ENCODE measurements around the gene INPP1. TPM values are rescaled to one million over a fixed set of nuclear protein-coding genes. Genes with fewer than 3 reads are reported as not detected.
A peak's percentile ranks its signal among the peaks of the same experiment; 100 is the strongest.
"Not testable (repeated sequence)": the region's sequence is repeated elsewhere in the genome, so short reads cannot be mapped to it uniquely, and the experiment has no call there.

The INPP1 gene
- total RNA-seq, 2 donors from 2014 or later: 13.0 to 34.4 TPM

- peak overlapping the region; percentile 3 to 41 for H3K27ac ChIP-seq
- H3K27me3 ChIP-seq (replicated peaks; ENCODE audit: insufficient read depth): no peaks in the 10 kb centered on the region
- H3K4me3 ChIP-seq: no peak overlapping the region
- H3K4me1 ChIP-seq (replicated peaks): peaks cover 6% of the 10 kb centered on the region
- no peaks in the 10 kb centered on the region for H3K9me3 ChIP-seq
- intact Hi-C loops (cut with DNase I): no loop called here
- TF ChIP-seq POLR2AphosphoS5 (IDR thresholded peaks at IDR 0.05): no peak
- no peak for TF ChIP-seq CTCF (IDR thresholded peaks at IDR 0.05)
- no peak for TF ChIP-seq POLR2A (IDR thresholded peaks at IDR 0.05)
- H3K36me3 ChIP-seq: no peaks in the 10 kb centered on the region
- 56% methylated on average over 12 of the region's 12 CpGs for WGBS
- DNase-seq (ENCODE audit: low spot score): no peak
These were observed 10.8 kb downstream of the INPP1 start for GRCh38 chr2:190354003-190354690.

DNA sequence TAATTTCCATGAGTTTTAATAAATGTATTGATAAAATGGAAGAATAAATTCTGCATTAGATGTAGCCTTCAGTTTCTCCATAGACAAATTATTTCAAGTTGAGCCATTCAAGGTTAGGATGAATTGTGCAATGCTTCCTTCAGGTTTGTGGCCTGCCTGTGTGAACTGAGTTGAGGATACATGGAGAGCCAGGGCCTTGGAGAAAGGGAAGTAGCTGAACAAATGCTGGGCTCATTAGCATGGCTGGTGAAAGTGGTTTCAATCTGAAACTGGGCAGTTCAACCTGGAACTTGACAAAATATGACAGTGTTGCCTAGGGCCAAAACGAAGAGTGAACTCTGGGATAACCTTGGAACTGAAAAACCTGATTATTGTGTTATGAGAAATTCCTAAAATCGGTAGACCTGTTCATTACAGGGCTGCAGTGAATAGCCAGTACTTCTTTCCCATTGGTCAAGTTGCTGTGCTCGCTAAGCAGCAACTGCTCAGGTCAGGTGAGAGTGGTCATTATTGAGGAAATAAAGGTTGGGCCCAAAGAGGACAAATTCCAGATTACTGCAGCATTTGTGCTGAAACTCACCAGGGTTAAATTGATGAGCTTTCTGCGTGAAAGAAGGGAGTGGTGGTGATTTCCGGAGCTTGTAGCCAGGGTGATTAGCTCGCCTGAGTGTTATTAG lies 12.7 kb downstream of the INPP1 start:
- H3K36me3 ChIP-seq: no peaks in the 10 kb centered on the region
- peaks cover 6% of the 10 kb centered on the region for H3K4me1 ChIP-seq (replicated peaks)
- no peaks in the 10 kb centered on the region for H3K27me3 ChIP-seq (replicated peaks; ENCODE audit: insufficient read depth)
- WGBS: 82% methylated on average over 6 of the region's 6 CpGs
- no peak for DNase-seq (ENCODE audit: low spot score)
- no peak overlapping the region for H3K4me3 ChIP-seq
- intact Hi-C loops (cut with DNase I): no loop called here
- H3K9me3 ChIP-seq: no peaks in the 10 kb centered on the region
- TF ChIP-seq CTCF (IDR thresholded peaks at IDR 0.05) (no peak), POLR2A (IDR thresholded peaks at IDR 0.05) (no peak), POLR2AphosphoS5 (IDR thresholded peaks at IDR 0.05) (no peak)
- H3K27ac ChIP-seq: no peak overlapping the region

- H3K4me1 ChIP-seq (replicated peaks): peaks cover 6% of the 10 kb centered on the region
These were observed 14.2 kb downstream of the INPP1 start for GRCh38 chr2:190357600-190357999.

DNA sequence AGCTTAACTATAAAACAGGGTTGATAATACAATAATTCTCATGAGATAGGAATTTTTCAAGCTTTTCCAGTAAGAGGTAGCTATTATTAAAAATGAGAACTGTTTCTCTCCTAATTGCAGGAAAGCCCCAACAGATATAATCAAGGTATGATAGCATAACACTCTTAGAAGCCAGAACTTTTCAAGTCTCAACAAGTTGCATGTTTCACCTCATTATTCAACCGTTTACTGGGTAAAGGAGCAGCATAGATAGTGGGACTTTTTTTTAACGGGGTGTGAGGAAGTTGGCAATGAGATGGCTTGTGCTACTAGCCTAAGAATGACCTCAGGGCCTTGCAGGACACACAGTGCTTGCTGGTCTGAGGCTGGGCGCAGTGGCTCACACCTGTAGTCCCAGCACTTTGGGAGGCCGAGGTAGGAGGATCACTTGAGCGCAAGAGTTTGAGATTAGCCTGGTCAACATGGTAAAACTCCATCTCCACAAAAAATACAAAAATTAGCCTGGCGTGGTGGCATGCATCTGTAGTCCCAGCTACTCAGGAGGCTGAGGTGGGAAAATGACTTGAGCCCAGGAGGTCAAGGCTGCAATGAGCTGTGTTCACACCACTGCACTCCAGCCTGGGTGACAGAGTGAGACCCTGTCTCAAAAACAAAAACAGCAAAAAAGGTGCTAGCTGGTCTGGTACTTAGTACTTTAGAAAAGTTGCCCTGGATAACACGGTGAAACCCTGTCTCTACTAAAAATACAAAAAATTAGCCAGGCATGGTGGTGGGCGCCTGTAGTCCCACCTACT lies 15.5 kb downstream of the INPP1 start:
- H3K9me3 ChIP-seq; H3K4me3 ChIP-seq; H3K27me3 ChIP-seq (replicated peaks; ENCODE audit: insufficient read depth); intact Hi-C loops (cut with DNase I); H3K36me3 ChIP-seq; DNase-seq (ENCODE audit: low spot score); H3K4me1 ChIP-seq (replicated peaks): not testable (repeated sequence)
- H3K27ac ChIP-seq: peak overlapping the region; percentile 31 to 62
- TF ChIP-seq POLR2AphosphoS5 (IDR thresholded peaks at IDR 0.05): peak; percentile 56
- 69% methylated on average over 8 of the region's 8 CpGs for WGBS

More at GRCh38 chr2:190357600-190357999, 14.2 kb downstream of the INPP1 start:
- no peak overlapping the region for H3K4me3 ChIP-seq
- H3K27ac ChIP-seq: no peak overlapping the region
- no peaks in the 10 kb centered on the region for H3K36me3 ChIP-seq
- no peak for DNase-seq (ENCODE audit: low spot score)
- 63% methylated on average over 2 of the region's 2 CpGs for WGBS
- no peaks in the 10 kb centered on the region for H3K9me3 ChIP-seq
- no peaks in the 10 kb centered on the region for H3K27me3 ChIP-seq (replicated peaks; ENCODE audit: insufficient read depth)
- intact Hi-C loops (cut with DNase I): no loop called here
- TF ChIP-seq CTCF (IDR thresholded peaks at IDR 0.05): no peak
- TF ChIP-seq POLR2A (IDR thresholded peaks at IDR 0.05): no peak
- TF ChIP-seq POLR2AphosphoS5 (IDR thresholded peaks at IDR 0.05): no peak

DNA sequence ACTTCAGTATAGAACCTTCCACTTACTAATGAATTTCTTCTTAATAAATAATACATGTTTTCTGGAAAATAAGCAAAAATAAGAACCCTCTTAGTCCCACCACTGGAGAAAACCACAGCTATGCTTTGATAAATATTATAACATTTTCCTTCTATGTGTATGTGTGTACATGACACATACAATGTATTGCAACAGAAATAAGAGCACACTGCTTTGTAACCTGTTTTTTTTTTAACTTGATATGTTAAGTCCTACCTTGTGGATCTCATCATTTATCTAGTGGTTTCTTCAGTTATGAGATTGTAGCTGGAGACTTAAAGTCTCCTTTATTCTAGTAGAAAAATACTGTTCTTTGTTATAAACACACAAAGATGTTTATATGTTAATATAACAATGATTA lies 17.2 kb downstream of the INPP1 start:
- no peak overlapping the region for H3K4me3 ChIP-seq
- TF ChIP-seq POLR2A (IDR thresholded peaks at IDR 0.05): no peak
- TF ChIP-seq CTCF (IDR thresholded peaks at IDR 0.05): no peak
- TF ChIP-seq POLR2AphosphoS5 (IDR thresholded peaks at IDR 0.05): no peak
- H3K9me3 ChIP-seq: no peaks in the 10 kb centered on the region
- H3K4me1 ChIP-seq (replicated peaks): no peaks in the 10 kb centered on the region
- no peaks in the 10 kb centered on the region for H3K27me3 ChIP-seq (replicated peaks; ENCODE audit: insufficient read depth)
- intact Hi-C loops (cut with DNase I): no loop called here
- no peaks in the 10 kb centered on the region for H3K36me3 ChIP-seq
- DNase-seq (ENCODE audit: low spot score): no peak
- H3K27ac ChIP-seq: peak overlapping the region in 1 of 2 donors; percentile 62
